HG03571 (cell line): ENCODE data around the gene OIP5.
"Not testable (repeated sequence)": the region's sequence is repeated elsewhere in the genome, so short reads cannot be mapped to it uniquely, and the experiment has no call there.

ENCODE experiments used
- ATAC-seq: cut with Tn5 transposase; IDR thresholded peaks from one replicate; pipeline ENCODE4 v1.9.1; 2021; ENCODE audit not compliant: unreplicated experiment

The OIP5 gene

GRCh38 chr15:41260924-41261323 lies 71.5 kb downstream of the OIP5 start:
- not testable (repeated sequence) for ATAC-seq

- ATAC-seq: no peak
These were observed 72.7 kb downstream of the OIP5 start for GRCh38 chr15:41259546-41260189.
